ENCODE data around the gene LRRC25. TPM values are rescaled to one million over a fixed set of nuclear protein-coding genes. Genes with fewer than 3 reads are reported as not detected.

LRRC25 gene
- total RNA-seq, 2 experiments from 2014 or later: 0.12 TPM; not detected in 1

DNA sequence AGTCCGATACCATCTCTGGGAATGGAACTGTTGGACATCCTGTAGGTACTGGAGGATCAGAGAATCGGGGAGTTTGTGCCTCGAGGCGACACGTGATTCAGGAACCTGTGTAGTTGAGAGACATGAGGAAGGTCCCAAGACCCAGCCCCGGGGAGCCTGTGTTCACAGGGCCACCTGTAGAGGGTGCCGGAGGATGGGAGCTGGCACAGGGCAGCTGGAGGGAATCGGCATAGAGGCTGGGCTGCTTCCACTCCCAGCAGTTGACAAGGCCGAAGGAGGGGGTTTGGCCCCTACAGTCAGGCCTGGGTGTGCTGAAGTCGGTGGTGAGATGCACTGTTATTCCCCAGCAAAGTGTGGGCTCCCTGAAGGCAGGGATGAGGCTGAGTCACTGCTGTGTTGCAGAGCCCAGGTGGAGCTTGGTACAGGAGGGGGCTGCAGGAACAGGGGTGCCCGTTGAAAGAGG, 43.0 kb upstream of the LRRC25 start:
- DNase-seq: peak; percentile 66
- CTCF ChIA-PET: interaction anchor here (0.7 to 3.7 kb wide), 10 partner anchors 9 to 149 kb away, joined by 3 to 15 read pairs (median 4); partner anchors contain the start of genes REX1BD and SSBP4
- H3K4me3 Mint-ChIP-seq: no peak overlapping the region
- H3K9me3 Mint-ChIP-seq (ENCODE audit: low read depth): peaks cover 3% of the 10 kb centered on the region
- H3K4me1 Mint-ChIP-seq: peaks cover 21% of the 10 kb centered on the region
- ATAC-seq: no peak
- no peaks in the 10 kb centered on the region for H3K27me3 Mint-ChIP-seq
- peak overlapping the region; percentile 32 for H3K27ac Mint-ChIP-seq
- H3K36me3 Mint-ChIP-seq: peaks cover 15% of the 10 kb centered on the region

DNA sequence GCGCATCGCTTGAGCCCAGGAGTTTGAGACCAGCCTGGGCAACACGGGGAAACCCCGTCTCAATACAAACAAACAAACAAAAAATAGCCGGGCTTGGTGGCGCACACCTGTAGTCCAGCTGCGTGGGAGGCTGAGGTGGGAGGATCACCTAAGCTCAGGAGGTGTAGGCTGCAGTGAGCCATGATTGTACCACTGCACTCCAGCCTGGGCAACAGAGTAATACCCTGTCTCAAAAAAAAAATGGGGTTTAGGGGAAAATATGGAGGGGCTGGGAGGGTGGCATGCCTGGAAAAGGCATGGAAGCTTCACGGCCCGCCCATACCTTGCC, 42.5 kb upstream of the LRRC25 start:
- Mint-ChIP-seq H3K36me3 (peaks cover 15% of the 10 kb centered on the region), H3K27ac (no peak overlapping the region), H3K4me1 (peaks cover 21% of the 10 kb centered on the region), H3K4me3 (no peak overlapping the region), H3K9me3 (ENCODE audit: low read depth) (peaks cover 3% of the 10 kb centered on the region), H3K27me3 (no peaks in the 10 kb centered on the region)
- ATAC-seq: no peak
- DNase-seq: no peak
- CTCF ChIA-PET: interaction anchor here (1.1 to 3.7 kb wide), 6 partner anchors 8 to 49 kb away, joined by 3 to 15 read pairs (median 5); no protein-coding TSS in a partner anchor

DNA sequence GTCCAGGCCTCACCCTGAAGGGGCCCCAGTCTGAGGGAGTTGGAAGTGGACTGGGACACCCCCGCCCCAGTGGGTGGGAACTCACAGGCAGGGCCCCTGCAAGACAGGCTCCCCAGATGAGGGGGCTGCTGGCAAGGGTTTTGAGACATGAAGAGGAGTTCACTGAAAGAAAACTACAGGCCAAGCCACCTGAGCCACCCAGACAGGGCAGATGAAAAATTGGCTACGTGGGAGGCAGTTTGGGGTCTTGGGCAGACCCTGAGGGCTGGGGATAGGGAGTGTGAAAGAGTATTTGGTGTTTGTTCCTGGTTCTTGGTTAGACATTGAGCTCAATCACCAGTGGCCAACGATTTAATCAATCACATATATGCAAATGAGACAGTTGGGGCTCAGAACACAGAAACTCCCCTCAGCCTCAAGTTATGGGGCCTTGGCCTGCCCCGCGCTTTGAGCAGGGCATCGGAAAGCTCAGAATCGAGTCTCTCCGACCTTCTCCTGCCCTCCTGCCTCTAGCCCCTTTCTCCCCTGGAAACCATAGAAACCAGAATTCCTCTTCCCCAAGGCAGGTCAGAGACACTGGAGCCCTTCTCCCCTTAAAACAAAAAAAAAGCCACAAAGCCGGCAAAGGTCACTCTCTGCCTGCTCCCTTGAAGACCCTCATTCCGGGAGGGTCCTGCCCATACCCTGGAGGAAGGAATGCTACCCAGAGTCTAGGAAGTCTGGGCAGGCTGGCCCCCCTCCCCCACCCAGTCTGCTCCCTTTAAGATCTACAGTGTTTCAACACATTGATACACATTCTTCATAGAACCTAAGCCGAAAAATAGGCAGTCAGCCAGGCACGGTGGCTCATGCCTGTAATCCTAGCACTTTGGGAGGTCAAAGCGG, 41.8 kb upstream of the LRRC25 start:
- CTCF ChIA-PET: interaction anchor here (0.9 to 3.7 kb wide), 8 partner anchors 8 to 48 kb away, joined by 3 to 15 read pairs (median 5); no protein-coding TSS in a partner anchor
- Mint-ChIP-seq H3K4me3 (no peak overlapping the region), H3K4me1 (peaks cover 22% of the 10 kb centered on the region), H3K9me3 (ENCODE audit: low read depth) (peaks cover 3% of the 10 kb centered on the region), H3K36me3 (peaks cover 15% of the 10 kb centered on the region), H3K27me3 (no peaks in the 10 kb centered on the region), H3K27ac (no peak overlapping the region)
- DNase-seq: peak; percentile 46
- ATAC-seq: no peak

DNA sequence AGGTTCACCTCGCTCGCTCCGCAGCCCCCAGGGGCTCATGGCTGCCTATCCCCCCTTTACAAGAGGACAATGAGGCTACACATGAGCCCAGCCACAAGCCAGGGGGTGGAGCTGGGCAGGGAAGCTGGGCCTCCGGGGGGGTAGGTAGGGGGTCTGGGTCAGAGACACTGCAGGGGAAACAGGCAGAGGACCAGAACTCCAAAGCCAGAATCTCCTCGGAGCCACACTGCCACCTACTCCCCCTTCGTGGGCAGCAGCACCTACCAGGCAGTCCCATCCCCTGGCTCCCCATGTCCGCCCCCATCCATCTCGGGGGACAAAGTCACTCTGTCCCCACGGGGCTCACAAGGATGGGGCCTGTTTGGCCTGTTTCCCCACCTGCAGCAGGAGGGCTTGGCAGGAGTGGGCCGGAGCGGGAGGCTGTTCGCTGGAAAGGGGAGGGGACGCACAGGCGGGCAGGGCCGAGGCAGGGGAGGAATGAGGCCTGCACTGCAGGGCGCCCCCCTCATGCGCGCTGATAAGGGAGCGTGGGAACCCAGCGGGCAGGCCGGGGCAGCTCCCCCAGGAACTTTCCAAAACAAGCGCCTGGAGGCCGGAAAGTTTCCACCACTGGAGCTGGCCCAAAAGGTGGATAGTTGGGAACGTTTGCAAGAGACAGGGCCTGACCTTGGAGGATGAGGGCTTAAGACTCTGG, 41.1 kb upstream of the LRRC25 start:
- ATAC-seq (no peak), DNase-seq (peak; percentile 44)
- Mint-ChIP-seq H3K9me3 (ENCODE audit: low read depth) (peaks cover 3% of the 10 kb centered on the region), H3K4me3 (no peak overlapping the region), H3K27me3 (no peaks in the 10 kb centered on the region), H3K4me1 (peaks cover 24% of the 10 kb centered on the region), H3K27ac (no peak overlapping the region), H3K36me3 (peaks cover 9% of the 10 kb centered on the region)
- CTCF ChIA-PET: interaction anchor here (0.9 to 3.7 kb wide), 5 partner anchors 11 to 48 kb away, joined by 3 to 15 read pairs (median 3); no protein-coding TSS in a partner anchor

DNA sequence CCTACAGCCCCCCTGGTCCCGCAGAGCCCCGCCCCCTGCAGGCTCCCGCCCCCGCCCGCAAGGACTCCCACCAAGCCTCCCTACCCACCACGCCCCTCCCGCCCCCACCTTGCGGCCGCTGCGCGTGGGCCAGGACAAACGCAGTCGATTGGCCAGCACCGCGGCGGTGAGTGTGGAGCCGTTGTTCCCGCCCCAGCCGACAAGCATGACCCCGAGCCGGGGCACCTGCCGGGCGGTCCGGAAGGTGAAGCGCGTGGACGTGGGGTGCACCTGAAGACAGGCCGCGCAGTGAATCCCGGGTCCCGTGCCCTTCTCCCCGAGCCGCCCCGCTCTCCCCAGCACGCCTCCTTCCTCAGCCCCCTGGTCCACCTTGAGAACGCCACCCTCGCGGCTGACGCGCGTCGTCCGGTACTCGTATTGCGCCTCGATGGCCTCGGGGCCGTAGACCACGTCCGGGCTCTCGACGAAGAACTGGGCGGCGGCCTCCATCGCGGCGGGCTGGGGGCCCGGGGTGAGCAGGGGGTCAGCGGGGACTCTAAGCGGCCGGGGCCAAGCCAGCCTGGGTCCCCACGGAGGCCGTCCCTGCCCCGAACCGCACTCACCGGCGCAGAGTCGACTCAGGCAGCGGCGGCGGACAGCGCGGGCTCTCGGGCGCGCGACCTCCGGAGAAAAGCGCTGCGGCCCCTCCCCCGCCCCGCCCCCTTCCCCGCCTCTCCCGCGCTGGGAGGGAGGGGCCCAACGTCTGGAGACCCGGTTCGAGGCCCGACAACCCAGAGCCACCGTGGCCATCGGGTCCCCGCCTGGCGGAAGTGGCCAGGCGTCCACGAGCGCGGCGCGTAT, 40.3 kb upstream of the LRRC25 start, which contains the start of gene ISYNA1:
Gene ISYNA1 (minus strand): TSS at position 643 of the 840 bp plus-strand sequence. CDS start 154 bp downstream, at position 489.
- H3K27ac Mint-ChIP-seq: no peak within 1 kb of the TSS

DNA sequence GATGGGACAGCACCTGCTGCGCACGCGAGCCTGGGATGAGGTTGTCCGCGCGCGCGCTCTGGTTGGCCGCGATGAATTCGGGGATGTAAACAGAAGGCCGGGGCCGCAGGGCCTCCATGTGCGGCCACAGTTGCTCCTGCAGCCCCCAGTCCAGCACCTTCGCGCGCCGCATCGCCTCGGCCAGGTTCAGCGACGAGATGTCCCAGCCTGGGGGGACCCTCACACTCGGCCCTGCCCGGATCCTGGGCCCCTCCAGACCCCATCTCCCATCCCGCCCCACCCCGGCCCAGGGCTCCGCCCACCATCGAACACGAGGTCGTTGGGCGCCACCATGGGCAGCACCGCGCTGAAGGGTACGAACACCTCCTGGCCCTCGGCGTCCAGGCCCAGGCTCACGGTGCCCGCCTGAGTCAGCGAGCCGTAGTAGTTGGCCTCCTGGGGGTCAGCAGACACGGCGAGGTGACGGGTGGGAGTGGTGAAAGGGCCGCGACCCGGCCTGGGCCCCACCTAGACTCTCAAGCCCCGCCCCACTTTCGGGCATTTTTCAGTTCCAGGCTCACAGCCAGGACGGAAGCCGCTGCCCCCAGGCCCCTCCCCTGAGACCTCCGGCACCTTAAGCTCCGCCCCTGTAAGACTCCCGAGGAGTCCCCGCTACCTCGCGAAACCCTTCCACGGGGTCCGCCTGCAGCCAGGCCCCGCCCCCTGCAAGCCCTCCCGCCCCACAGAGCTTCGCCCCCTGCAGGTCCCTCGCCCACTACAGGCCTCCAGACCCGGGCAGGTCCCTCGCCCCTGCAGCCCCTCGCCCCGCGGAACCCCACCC, 39.5 kb upstream of the LRRC25 start:
- CTCF ChIA-PET: interaction anchor here (0.9 to 2.6 kb wide), 2 partner anchors 14 to 25 kb away, joined by 3 to 10 read pairs; no protein-coding TSS in a partner anchor
- H3K4me3 Mint-ChIP-seq: peak overlapping the region; percentile 64
- DNase-seq: peak; percentile 92
- peak overlapping the region; percentile 61 for H3K27ac Mint-ChIP-seq
- H3K4me1 Mint-ChIP-seq: peaks cover 24% of the 10 kb centered on the region
- no peaks in the 10 kb centered on the region for H3K9me3 Mint-ChIP-seq (ENCODE audit: low read depth)
- ATAC-seq: peak; percentile 79
- no peaks in the 10 kb centered on the region for H3K27me3 Mint-ChIP-seq
- peaks cover 2% of the 10 kb centered on the region for H3K36me3 Mint-ChIP-seq

More for the DNA sequence above, 40.3 kb upstream of the LRRC25 start, which contains the start of gene ISYNA1:
- CTCF ChIA-PET: interaction anchor here (1.7 to 3.7 kb wide), 3 partner anchors 10 to 13 kb away, joined by 9 to 15 read pairs (median 10); no protein-coding TSS in a partner anchor
- Mint-ChIP-seq H3K36me3 (peaks cover 5% of the 10 kb centered on the region), H3K4me1 (peaks cover 25% of the 10 kb centered on the region), H3K4me3 (peak within 1 kb of the TSS; percentile 64), H3K27me3 (no peaks in the 10 kb centered on the region), H3K9me3 (ENCODE audit: low read depth) (peaks cover 3% of the 10 kb centered on the region)
- ATAC-seq (peak; percentile 20), DNase-seq (peak; percentile 72)

DNA sequence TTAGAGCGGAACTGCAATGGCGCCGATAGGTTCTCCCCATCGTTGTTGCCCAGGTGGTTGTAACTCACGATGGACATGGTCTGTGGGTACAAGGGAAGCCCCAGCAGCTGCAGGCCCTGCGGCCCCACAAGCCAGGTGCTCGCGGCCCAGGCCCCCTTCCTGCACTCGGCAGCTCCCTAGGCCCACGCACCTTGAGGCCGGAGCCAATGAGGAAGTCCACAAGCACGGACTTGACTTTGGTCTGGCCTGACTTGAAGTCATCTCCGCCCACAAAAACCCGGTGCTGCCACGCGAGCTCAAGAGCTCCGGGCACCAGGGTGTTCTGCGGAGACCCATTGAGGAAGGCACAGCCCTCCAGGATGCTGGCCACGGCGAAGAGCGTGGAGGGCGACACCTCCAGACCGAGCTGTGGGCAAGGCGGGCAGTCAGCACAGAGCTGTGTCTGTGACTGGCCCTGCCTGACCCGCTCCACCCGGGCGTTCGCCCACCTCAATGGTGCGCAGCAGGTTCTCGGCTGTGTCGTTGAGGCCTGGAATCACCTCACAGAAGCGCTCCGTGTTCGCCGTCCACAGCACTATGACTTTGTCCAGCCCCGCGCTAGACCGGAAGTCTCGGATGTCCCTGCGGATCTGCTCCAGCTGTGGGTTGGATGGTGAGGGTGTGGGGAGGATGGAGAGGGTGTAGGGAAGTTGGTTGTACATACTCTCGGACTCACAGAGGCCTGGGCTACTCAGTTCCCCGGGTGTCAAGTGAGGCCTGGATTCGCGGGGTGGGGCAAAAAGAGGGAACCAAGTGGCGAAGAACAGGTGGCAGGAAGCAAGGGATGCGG, 38.6 kb upstream of the LRRC25 start:
- Mint-ChIP-seq H3K27ac (peak overlapping the region; percentile 61), H3K27me3 (no peaks in the 10 kb centered on the region), H3K4me1 (peaks cover 25% of the 10 kb centered on the region), H3K9me3 (ENCODE audit: low read depth) (no peaks in the 10 kb centered on the region), H3K36me3 (peaks cover 2% of the 10 kb centered on the region), H3K4me3 (peak overlapping the region; percentile 64)
- ATAC-seq: no peak
- no peak for DNase-seq
- CTCF ChIA-PET: interaction anchor here (0.7 to 2.6 kb wide), 3 partner anchors 15 to 153 kb away, joined by 3 to 10 read pairs (median 3); no protein-coding TSS in a partner anchor

DNA sequence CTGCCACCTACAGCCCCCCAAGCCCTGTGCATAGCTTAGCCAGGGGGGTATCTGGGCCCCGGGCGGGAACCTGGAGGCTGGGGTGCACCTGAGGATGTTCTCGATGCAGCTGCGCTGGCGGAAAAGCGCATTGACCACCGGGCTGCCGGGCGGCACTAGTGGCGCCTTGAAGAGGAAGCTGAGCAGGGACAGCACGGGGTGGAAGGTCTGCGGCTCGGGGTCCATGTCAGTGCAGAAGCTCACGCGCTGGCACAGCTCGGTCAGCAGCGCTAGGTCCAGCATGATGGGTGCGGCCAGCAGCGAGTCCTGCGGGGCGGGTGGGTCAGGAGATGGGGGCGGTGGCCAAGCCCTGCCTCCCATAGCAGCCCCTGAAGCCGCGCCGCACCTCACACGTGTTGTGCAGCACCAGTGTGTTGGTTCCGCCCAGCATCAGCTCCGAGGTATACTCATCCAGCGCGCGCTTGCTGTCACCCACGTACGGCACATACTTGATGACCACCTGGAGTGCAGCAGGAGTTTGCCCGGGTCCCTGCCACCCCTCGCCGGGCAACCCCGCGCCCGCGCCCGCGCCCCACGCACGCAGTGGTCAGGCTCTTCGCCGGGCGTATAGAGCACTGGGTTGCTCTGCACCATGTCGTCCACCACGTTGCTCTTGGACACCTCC, 37.9 kb upstream of the LRRC25 start:
- H3K4me1 Mint-ChIP-seq: peaks cover 30% of the 10 kb centered on the region
- H3K36me3 Mint-ChIP-seq: peaks cover 2% of the 10 kb centered on the region
- CTCF ChIA-PET: interaction anchor here (0.7 to 2.6 kb wide), 4 partner anchors 15 to 154 kb away, joined by 3 to 10 read pairs (median 3); partner anchors contain the start of gene SSBP4
- no peaks in the 10 kb centered on the region for H3K9me3 Mint-ChIP-seq (ENCODE audit: low read depth)
- H3K4me3 Mint-ChIP-seq: no peak overlapping the region
- DNase-seq: no peak
- no peaks in the 10 kb centered on the region for H3K27me3 Mint-ChIP-seq
- no peak for ATAC-seq
- H3K27ac Mint-ChIP-seq: no peak overlapping the region

DNA sequence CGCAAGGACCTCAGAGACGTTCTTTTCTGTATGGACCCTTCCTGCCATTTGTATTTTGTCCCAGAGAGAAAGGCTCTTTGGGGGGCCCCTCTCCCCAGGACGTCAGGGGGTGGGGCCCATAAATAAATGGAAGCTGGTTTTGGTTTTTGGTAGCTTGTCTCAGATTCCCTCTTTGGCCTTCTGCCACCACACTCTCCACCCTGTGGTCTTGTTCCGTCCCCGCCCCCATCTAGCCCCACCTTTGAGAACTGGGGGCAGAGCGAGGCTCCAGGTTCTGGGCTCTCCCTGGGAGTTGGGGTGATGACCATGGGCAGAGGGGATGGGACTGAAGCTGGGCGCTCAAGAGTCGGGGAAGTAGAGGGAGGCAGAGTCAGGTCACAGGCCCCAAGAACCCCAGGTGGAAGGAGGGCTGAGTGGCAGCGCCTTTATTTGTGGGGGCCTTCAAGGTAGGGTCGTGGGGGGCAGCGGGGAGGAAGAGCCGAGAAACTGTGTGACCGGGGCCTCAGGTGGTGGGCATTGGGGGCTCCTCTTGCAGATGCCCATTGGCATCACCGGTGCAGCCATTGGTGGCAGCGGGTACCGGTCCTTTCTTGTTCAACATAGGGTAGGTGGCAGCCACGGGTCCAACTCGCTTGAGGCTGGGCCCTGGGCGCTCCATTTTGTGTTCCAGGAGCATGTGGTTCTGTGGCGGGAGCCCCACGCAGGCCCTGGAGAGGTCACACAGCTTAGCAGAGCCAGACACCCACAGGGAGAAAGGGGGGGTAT, 37.2 kb upstream of the LRRC25 start:
- ATAC-seq (no peak), DNase-seq (peak; percentile 44)
- CTCF ChIA-PET: interaction anchor here (1.1 to 1.7 kb wide), 4 partner anchors 13 to 47 kb away, joined by 3 to 5 read pairs (median 4); partner anchors contain the start of gene SSBP4
- Mint-ChIP-seq H3K27ac (no peak overlapping the region), H3K4me3 (no peak overlapping the region), H3K36me3 (peaks cover 2% of the 10 kb centered on the region), H3K27me3 (no peaks in the 10 kb centered on the region), H3K4me1 (peaks cover 35% of the 10 kb centered on the region), H3K9me3 (ENCODE audit: low read depth) (no peaks in the 10 kb centered on the region)

DNA sequence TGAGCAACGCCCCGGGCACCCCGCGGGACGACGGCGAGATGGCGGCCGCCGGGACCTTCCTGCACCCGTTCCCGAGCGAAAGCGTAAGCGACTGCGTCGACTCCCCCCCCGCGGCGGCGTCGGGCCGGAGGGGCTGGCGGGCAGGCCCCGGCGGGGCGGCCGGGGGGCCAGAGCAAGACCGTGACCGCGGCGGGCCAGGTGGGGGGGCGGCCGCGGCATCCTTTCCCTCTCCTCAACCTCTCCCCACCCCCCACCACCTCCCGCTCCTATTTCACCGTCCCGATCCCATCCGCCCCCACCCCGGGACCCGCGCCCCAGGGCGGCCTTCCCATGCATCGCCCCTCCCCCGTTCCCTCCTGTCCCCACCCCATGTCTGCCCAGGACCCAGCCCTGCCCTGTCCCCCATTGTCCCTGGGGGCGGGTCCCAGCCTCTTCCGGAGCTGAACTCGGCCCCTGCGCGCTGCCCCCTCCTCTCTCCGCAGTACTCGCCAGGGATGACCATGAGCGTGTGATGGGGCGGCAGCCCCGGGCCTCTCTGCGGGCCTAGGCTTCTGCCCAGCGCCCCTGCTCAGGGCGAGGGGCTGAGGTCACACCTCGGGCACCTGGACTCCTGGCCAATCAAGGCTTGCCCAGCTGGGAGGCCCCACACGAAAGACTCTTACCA, 36.4 kb upstream of the LRRC25 start:
- Mint-ChIP-seq H3K36me3 (peaks cover 2% of the 10 kb centered on the region), H3K27me3 (no peaks in the 10 kb centered on the region), H3K4me1 (peaks cover 32% of the 10 kb centered on the region), H3K27ac (no peak overlapping the region), H3K4me3 (no peak overlapping the region), H3K9me3 (ENCODE audit: low read depth) (no peaks in the 10 kb centered on the region)
- ATAC-seq: no peak
- DNase-seq: no peak
- CTCF ChIA-PET: interaction anchor here (1.1 to 1.7 kb wide), 4 partner anchors 12 to 46 kb away, joined by 3 to 5 read pairs (median 4); partner anchors contain the start of gene SSBP4

Measured in activated CD8-positive, alpha-beta memory T cell treated with anti-CD3 and anti-CD28 coated beads, Interleukin-2, amount 10 ng/mL, durations not matched to agents 7 days and 5 days (primary cell).